8988T (cell line): Measurements from ENCODE around the gene OR10H5.
"Not testable (repeated sequence)": the region's sequence is repeated elsewhere in the genome, so short reads cannot be mapped to it uniquely, and the experiment has no call there.

ENCODE experiments used
- DNase-seq: peaks from one replicate; pipeline ENCODE4 v3.0.0; 2011

OR10H5 gene

DNA sequence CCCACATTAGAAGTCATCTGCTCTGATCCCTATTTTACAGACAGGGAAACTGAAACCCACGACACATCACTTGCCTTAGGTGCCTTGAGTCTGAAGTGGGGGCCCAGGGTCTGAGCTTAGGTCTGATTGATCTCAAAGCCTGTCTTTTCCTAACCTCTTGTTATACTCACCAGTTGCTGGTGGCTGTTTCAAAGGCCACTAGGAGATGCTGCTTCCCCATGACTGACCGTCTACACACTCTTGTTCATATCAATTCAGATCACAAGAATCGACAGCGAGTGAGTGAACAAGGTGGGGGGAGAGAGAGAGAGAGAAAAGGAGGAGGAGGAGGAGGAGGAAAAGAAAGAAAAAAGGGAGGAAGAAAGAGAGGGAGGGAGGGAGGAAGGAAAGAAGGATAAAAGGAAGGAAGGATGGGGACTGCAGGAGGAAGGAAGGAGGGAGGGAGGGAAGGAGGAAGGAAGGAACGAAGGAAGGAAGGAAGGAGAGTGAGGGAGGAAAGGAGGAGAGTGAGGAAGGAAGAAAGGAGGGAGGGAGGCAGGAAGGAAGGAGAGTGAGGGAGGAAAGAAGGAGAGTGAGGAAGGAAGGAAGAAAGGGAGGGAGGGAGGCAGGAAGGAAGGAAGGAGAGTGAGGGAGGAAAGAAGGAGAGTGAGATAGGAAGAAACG, 24.7 kb downstream of the OR10H5 start:
- DNase-seq: no peak

DNA sequence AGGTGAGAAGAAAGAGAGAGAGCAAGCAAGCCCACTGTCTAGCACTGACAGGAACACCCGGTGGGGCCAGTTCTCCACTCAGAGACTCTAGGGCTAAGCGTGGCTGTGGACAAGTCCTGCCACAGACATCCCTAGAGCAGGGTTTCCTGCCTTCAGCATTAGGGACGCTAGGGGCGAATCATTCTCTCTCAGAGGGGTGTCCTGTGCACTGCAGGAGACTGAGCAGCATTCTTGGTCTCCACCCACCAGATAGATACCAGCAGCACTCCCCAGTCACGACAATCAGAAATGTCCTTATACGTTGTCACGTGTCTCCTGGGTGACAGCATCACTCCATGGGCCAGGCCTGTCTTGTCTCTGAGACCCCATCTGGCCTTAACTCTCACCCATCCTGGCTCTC, 26.5 kb downstream of the OR10H5 start:
- no peak for DNase-seq

DNA sequence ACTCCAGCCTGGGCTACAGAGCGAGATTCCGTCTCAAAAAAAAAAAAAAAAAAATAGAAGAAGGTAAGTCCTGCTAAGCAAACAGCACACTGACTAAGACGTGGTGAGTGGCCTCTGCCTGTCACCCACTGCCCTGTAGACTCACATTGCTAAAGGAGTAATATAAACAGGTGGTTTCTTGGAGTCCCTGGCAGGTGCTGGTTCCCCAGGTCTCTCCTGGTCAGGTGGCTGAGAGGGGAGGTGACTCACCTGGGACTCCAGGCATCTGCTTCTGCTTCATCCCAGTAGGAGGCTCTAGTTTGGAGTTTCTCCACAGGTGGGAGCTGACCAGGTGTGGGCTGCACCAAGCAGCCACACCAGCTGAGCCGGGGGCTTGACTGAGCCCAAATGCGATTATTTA, 27.8 kb downstream of the OR10H5 start, which contains the start of gene OR10H1:
OR10H1 (minus strand) TSS at position 359 of the 400 bp plus-strand sequence. CDS start 7,627 bp downstream, outside the sequence.
- DNase-seq: no peak

DNA sequence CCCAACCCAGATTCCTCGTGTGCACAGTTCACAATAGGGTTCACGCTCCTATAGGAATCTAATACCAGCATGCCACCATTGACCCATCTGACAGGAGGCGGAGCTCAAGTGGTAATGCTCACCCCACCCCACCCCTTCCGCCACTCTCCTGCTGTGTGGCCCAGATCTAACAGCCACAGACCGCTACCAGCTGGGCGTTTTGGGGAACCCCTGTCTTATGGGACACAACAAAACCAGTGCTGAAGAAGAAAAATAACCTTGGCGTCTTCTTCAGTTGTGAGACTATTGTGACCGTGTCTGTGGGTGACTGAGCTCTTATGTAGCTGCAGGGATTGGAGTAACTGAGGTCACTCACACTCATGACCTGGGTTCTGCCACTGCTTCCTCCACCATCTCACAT, 33.2 kb downstream of the OR10H5 start:
- DNase-seq: no peak

DNA sequence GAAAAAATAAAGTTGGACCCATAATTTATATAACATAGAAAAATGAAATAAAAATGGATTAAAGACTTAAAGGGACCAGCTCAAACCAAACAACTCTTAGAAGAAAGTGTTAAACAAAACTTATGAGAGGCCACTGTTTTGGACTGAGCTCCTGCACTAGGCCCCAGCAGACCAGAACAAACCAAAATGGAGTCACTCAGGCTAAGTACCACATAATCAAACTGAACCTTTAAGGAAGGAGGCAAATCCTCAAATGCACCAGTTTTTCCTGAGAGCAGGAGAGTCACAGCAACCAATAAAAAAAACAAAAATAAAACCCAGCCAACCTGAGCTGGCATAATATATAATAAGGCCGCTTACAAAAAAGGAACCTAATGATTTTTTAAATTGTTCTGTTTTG, 38.3 kb downstream of the OR10H5 start:
- no peak for DNase-seq

DNA sequence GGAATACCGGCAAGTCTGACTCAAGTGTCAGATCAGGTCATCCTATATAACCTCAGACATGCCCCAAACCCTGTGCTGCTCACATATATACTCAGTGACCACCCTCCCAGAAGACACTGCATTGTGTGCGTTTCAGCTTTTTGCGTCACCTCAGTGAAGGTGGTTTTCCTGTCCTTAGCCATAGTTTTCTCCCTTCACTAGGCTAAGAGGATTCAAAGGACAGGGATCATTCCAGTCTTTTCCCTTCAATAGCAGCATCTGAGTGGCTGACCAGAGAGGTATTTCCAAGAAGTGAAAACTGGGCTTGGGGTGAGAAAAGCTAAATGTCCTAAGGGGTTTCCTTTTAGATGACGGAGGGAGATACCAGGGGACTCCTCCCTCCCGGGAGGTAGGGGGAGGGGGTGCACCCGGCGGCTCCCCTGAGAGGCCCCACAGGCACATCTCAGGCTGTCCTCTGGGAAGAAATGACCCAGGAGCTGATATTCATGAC, 40.7 kb downstream of the OR10H5 start:
- no peak for DNase-seq

DNA sequence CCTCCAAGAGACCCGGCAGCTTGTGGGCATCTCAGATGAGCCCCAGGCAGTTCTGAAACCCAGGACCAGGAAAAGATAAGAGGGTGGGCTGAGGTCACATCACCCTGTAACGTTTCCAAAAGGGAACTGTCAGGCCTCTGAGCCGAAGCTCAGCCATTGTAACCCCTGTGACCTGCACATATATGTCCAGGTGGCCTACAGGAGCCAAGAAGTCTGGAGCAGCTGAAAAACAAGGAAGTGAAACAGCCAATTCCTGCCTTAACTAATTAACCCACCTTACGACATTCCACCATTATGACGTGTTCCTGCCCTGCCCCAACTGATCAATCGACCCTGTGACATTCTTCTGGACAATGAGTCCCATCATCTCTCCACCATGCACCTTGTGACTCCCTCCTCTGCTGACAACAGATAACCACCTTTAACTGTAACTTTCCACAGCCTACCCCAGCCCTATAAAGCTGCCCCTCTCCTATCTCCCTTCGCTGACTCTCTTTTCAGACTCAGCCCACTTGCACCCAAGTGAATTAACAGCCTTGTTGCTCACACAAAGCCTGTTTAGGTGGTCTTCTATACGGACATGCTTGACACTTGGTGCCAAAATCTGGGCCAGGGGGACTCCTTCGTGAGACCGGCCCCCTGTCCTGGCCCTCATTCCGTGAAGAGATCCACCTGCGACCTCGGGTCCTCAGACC, 41.3 kb downstream of the OR10H5 start:
- DNase-seq: not testable (repeated sequence)

DNA sequence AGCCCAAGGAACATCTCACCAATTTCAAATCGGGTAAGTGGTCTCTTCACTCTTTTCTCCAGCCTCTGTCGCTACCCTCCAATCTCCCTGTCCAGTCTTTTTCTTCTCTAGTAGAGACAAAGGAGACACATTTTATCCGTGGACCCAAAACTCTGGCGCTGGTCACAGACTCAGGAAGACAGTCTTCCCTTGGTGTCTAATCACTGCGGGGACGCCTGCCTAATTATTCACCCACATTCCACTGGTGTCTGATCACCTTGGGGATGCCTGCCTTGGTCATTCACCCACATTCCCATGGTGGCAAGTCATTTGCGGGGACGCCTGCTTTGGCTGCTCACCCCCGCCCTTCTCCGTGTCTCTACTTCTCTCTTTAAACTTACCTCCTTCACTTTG, 41.8 kb downstream of the OR10H5 start:
- DNase-seq: no peak

DNA sequence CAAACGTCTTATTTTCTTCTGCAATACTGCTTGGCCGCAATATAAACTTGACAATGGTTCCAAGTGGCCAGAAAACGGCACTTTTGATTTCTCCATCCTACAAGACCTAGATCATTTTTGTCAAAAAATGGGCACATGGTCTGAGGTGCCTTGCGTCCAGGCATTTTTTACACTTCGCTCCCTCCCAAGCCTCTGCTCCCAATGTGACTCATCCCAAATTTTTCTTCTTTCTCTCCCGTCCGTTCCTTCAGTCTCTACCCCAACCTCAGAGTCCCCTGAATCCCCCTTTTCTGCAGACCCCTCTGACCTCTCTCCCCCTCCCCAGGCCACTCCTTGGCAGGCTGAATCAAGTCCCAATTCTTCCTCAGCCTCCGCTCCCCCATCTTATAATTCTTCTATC, 42.3 kb downstream of the OR10H5 start:
- no peak for DNase-seq

DNA sequence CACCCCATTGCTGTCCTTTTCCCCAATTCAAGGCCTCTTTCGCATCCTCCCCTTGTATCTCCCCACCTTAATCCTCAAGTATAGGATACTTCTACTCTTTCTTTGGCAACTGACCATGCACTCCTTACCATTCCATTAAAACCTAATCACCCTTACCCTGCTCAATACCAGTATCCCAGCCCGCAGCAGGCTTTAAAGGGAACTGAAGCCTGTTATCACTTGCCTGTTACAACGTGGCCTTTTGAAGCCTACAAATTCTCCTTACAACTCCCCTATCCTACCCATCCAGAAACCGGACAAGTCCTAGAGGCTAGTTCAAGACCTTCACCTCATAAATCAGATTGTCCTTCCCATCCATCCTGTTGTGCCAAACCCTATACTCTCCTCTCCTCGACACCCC, 44.2 kb downstream of the OR10H5 start:
- no peak for DNase-seq

DNA sequence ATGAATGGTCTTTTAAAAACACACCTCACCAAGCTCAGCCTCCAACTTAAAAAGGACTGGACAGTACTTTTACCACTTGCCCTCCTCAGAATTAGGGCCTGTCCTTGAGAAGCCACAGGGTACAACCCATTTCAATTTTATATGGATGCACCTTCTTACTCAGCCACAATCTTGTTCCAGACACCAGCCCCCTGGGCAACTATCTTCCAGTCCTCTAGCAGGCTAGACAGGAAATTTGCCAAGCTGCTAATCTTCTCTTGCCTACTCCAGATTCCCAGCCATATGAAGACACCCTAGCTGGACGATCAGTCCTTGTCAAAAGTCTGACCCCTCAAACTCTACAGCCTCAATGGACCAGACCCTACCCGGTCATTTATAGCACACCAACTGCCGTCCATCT, 46.8 kb downstream of the OR10H5 start:
- not testable (repeated sequence) for DNase-seq

DNA sequence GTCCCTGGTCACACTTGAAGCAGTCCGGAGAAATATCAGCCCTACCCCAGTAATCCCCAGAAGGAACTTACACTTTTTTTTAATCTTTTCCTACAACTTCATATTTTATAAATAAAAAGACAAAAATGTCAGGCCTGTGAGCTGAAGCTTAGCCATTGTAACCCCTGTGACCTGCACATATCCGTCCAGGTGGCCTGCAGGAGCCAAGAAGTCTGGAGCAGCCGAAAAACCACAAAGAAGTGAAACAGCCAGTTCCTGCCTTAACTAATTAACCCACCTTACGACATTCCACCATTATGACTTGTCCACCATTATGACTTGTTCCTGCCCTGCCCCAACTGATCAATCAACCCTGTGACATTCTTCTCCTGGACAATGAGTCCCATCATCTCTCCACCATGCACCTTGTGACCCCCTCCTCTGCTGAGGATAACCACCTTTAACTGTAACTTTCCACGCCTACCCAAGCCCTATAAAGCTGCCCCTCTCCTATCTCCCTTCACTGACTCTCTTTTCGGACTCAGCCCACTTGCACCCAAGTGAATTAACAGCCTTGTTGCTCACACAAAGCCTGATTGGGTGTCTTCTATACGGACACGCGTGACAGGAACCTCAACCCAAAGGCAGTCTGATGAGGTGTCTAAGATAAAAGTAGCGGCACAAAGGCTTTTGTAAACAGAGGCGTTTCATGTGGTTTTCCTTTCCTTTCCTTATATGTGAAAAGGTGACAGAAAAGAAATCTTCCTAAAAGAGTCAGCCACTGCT, 48.3 kb downstream of the OR10H5 start:
- DNase-seq: not testable (repeated sequence)

DNA sequence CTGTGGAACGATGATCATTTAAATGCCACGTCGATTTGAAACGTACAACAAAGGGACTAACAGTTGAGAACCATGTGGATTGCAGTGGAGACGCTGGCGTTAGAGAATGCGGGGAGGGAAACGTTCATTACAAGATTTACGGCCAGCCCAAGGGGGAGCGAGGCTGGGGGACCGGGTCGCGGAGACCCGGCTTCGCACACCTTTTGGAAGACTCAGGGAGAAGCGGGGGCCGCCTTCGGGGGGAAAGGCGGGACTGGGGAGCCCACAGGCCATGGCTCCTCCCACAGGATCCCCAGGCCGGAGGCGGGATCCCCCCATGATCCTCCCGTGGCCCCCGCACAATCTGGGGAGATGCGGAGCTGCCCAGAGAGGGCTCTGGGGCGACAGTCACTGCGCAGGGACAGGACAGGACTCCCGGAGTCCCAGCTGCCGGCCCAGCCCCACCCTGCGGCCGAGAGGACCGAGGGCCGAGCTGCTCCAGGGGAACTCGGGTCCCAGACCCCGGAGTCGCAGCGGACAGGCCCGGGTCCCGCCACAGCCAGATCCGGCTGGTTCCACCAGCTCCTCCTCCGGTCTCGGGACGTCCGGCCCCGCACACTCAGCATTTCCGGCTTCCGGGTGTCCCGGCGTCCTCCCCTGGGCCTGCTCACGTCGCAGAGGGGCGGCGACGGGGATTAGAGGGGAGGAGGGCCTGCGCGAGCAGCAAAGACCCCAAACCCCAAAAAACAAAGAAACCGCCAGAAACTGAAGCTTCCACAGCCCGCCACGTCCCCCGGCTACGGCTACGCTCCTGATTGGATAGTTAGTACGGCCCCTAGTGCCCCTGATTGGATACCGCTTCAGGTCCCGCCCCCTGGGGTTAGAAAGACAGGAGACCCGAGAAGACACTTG, 49.1 kb downstream of the OR10H5 start:
- peak; percentile 56 for DNase-seq

DNA sequence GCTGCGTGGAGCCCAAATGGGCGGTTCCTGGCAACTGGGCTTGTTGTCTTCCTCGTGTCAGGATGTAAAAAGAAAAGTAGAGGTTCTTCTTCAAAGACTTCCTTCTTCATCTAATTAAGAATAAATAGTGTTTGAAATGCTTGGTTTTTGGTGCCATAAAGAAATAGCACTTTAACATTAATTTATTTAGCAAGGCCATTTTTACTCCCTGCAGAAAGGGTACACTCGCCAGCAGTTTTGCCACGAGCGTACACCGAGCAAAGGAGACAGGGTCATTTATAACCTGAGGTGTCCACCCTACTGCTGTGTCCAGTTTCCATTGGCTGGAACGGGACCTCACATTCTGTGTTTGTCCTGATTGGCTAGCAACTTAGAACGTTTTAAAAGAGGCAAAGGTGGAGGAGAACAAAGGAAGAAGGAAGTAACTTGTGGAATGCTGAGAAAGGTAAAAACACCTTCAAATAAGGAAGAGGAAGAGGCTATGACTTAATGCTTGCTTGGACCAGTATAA, 49.8 kb downstream of the OR10H5 start:
- no peak for DNase-seq

DNA sequence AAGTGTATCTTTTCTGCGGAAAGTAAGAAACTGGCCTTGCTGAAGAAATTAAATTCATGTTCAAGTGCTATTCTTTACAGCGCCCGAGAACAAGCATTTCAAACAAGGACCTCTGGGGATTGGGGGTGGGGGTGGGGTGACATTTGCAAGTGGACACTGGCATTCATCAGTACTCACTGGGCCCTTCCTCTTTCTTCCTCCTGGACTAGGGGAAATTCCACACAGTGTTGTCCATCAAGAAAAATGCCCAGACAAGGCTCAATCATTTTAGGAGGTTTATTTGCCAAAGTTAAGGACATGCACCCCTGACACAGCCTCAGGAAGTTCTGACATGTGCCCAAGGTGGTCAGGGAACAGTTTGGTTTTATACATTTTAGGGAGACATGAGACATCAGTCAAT, 50.9 kb downstream of the OR10H5 start:
- DNase-seq: no peak

DNA sequence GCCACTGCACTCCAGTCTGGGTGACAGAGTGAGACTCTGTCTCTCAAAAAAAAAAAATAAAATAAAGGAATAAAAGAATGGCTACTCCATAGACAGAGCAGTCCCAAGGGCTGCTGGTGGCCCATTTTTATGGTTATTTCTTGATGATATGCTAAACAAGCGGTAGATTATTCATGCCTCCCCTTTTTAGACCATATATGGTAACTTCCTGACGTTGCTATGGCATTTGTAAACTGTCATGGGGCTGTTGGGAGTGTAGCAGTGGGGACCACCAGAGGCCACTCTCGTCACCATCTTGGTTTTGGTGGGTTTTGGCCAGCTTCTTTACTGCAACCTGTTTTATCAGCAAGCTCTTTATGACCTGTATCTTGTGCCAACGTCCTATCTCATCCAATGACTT, 52.4 kb downstream of the OR10H5 start:
- not testable (repeated sequence) for DNase-seq

DNA sequence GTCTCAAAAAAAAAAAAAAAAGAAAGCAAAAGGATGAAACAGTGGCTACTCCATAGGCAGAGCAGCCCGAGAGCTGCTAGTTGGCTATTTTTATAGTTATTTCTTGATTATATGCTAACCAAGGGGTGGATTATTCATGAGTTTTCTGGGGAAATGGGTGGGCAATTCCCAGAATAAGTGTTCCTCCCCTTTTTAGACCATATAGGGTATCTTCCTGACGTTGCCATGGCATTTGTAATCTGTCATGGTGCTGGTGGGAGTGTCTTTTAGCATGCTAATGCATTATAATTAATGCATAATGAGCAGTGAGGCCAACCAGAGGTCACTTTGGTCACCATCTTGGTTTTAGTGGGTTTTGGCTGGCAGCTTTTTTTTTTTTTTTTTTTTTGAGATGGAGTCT, 53.4 kb downstream of the OR10H5 start:
- no peak for DNase-seq

DNA sequence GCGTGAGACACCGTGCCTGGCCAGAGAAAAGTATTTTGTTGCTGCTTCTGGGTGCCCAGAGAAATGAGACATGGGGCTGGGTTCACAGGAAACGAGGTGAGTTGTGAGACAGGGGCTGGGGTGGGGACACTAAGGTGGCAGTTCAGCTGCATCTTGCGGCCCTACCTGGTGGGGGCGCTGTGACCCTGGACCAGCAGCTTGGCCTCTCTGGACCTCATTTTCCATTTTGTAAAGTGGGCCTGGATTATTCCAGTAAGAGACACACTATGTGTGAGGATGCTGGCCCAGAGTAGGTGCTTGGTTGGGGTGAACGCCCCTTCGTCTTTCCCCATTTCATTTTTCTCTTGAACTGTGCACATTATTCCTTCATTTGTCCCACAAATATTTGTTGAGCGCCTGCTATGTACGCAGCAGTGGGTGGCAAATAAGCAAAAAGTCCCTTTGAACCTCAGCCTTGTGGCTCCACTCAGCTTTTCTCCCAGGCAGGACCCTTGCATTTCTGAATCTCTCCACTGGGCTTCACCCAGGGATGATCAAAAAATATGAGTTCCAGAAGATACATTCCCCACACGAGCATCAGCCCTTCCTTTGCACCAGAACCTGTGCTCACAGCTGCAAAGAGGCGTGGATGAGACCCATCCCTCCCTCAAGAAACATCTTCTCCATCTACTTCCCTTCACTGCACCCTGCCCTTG, 54.6 kb downstream of the OR10H5 start:
- no peak for DNase-seq

DNA sequence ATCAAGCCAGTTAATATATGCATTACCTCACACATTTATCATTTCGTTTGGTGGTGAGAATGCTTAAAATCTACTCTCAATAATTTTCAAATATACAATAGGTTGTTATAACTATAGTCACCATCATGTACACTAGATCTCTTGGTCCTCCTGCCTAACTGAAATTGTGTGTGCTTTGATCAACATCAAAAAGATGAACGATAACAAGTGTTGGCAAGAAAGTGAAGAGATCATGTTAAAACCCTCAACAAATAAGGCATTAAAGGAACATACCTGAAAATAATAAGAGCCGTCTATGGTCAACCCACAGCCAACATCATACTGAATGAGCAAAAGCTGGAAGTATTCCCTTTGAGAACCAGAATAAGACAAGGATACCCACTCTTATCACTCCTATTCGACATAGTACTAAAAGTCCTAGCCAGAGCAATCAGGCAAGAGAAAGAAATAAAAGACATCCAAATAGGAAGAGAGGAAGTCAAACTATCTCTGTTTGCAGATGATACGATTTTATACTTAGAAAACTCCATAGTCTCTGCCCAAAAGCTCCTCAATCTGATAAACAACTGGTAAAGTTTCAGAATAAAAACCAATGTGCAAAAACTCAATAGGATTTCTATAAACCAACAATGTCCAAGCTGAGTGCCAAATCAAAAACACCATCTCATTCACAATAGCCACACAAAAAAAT, 55.9 kb downstream of the OR10H5 start:
- no peak for DNase-seq

DNA sequence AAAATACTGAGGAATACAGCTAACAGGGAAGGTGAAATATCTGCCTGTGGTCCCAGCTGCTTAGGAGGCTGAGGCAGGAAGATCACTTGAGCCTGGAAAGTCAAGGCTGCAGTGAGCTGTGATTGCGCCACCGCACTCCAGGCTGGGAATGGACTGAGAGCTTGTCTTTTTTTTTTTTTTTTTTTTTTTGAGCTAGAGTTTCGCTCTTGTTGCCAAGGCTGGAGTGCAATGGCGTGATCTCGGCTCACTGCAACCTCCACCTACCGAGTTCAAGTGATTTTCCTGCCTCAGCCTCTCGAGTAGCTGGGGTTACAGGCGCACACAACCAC, 56.4 kb downstream of the OR10H5 start:
- DNase-seq: not testable (repeated sequence)

DNA sequence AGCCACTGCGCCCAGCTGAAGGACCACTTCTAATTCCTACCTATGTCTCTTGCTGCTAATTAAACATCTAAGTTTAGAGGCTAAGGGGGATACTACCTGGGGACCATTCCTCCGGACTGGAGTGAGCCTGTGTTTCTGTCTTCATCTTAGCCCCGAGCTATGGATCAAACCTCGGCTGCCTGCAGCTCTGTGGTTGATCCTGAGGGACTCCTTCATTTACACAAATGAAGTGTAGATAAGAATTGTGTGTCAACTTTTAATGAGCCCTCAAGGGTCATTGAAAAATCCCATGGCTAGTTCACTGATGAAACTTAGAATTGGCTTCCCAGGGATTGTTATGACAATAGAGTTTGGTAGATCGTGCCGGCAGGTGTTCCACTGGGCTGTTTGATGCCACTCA, 59.5 kb downstream of the OR10H5 start:
- DNase-seq: no peak
